ENCODE results near the gene SSPN. TPM values are rescaled to one million over a fixed set of nuclear protein-coding genes. Genes with fewer than 3 reads are reported as not detected.
A peak's percentile ranks its signal among the peaks of the same experiment; 100 is the strongest.

SSPN gene
- polyA plus RNA-seq, 1 donor: 11.5 TPM

DNA sequence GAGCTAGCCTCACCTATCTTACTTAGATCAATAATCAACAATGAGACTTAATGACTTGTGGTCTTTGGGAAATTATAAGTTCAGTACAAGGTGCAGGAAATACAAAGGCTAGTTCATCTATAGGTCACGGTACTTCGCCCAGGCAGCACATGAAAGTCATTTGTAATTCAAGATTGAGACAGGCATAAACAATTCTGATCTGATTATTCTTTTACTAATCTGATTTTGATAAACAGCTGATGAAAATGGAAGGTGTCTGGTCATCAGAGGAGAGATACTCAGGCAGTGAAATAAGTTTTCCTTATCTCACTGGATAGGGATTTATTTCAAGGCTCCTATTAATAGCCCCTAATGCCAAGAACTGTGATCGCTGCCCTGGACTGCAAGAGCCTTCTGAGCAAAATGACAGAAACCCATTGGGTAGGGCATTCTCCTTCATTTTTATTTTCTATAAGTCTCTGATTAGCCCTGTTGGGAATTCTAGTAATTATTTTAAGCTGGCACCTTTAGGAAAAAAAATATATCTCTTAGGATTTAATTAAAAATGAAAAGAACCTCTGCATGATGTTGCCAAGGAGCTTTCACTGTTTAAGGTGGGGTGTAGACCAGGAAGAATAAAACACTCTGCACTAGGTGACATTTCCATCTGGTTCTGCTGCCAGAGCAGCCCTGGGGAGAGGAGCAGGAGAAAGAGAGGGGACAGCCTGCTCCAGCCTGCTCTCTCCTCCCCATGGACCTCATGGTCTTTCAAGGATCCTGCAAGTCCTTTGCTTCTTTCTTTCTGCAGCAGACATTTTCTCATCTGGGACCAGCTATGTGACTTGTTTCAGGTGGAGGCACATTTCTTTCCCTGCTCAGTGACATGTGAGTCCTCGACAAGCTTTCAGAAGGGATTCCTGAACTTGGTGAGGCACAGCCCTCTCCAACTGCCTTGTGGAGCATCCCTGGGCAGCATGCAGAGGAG, 44.8 kb downstream of the SSPN start:
- no peaks in the 10 kb centered on the region for H3K9me3 ChIP-seq (ENCODE audit: control insufficient read depth, low read depth, low read length)
- H3K4me1 ChIP-seq (ENCODE audit: control insufficient read depth, insufficient read depth, low read length): peaks cover 21% of the 10 kb centered on the region
- H3K4me3 ChIP-seq (ENCODE audit: low read length): no peak overlapping the region
- WGBS (ENCODE audit: insufficient coverage, low lambda C conversion rate): no CpG with 5 or more reads among the region's 4 CpGs
- H3K27me3 ChIP-seq (ENCODE audit: control insufficient read depth, insufficient read depth, low read length): no peaks in the 10 kb centered on the region
- peak in 1 of 2 donors; percentile 47 for DNase-seq
- no peak overlapping the region for H3K27ac ChIP-seq (ENCODE audit: low read length)
- H3K36me3 ChIP-seq (ENCODE audit: control insufficient read depth, insufficient read depth, low read length): no peaks in the 10 kb centered on the region

DNA sequence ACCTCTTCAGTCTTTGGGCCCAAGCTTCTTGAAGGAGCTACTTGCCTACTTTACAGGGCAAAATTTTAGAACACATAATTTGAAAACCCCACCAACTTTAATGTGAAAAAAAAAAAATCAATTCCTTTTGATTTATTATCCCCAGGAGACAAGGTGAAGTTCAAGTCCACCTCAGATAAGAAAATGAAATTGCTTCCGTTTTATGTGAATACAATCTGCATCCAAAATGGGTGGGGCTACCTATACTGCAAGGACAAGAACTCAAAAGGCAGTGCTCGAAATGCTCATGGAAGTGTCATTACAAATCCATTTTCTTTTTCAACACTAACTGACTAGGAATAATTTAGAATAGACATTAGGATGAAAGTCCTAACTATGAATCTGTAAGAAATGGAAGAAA, 45.7 kb downstream of the SSPN start:
- 13% methylated on average over 1 of the region's 2 CpGs for WGBS (ENCODE audit: insufficient coverage, low lambda C conversion rate)
- Histone ChIP-seq H3K27me3 (ENCODE audit: control insufficient read depth, insufficient read depth, low read length) (no peaks in the 10 kb centered on the region), H3K36me3 (ENCODE audit: control insufficient read depth, insufficient read depth, low read length) (no peaks in the 10 kb centered on the region), H3K27ac (ENCODE audit: low read length) (no peak overlapping the region), H3K9me3 (ENCODE audit: control insufficient read depth, low read depth, low read length) (no peaks in the 10 kb centered on the region), H3K4me3 (ENCODE audit: low read length) (no peak overlapping the region), H3K4me1 (ENCODE audit: control insufficient read depth, insufficient read depth, low read length) (peaks cover 25% of the 10 kb centered on the region)
- peak in 1 of 2 donors; percentile 69 for DNase-seq

DNA sequence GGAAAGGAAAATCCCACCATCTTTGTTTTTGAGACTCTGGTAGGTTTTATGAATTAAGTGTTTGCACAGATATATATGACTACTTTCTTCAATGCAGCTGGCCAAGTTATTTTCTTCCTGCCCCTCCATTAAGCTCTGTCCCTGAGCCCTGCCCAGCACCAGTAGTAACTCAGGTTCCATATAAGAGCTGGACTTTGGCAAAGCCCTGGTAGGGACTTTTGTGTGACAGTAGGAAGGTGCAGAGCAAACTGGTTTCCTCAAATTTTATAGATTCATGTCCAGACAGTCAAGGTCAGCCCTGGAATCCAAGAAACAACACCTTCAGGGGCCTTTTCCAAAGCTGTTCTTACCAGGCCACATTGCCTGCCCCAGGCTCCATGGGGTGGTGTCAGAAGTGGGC, 47.3 kb downstream of the SSPN start:
- no peak overlapping the region for H3K4me3 ChIP-seq (ENCODE audit: low read length)
- H3K9me3 ChIP-seq (ENCODE audit: control insufficient read depth, low read depth, low read length): no peaks in the 10 kb centered on the region
- H3K27me3 ChIP-seq (ENCODE audit: control insufficient read depth, insufficient read depth, low read length): no peaks in the 10 kb centered on the region
- peaks cover 33% of the 10 kb centered on the region for H3K4me1 ChIP-seq (ENCODE audit: control insufficient read depth, insufficient read depth, low read length)
- DNase-seq: peak in 1 of 2 donors; percentile 63
- no peak overlapping the region for H3K27ac ChIP-seq (ENCODE audit: low read length)
- H3K36me3 ChIP-seq (ENCODE audit: control insufficient read depth, insufficient read depth, low read length): no peaks in the 10 kb centered on the region

DNA sequence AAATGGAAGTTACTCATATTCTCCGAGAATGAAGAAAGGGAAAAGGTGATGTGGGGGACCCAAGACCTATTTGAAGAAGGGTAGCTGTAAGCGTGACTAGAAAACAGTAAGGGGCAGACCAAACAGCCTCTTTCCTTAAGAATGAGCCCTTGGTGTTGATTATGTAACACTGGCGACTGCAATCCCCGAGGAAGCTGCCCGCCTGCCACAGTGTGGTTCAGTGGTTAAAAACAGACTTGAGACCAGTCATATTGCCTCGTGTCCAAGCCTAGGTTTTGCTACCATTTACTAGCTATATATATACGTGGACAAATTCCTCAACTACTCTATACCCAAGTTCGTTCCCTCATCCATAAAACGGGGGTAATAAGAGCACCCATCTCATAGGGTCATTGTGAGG, 49.1 kb downstream of the SSPN start:
- no peaks in the 10 kb centered on the region for H3K27me3 ChIP-seq (ENCODE audit: control insufficient read depth, insufficient read depth, low read length)
- peaks cover 31% of the 10 kb centered on the region for H3K4me1 ChIP-seq (ENCODE audit: control insufficient read depth, insufficient read depth, low read length)
- 90% methylated on average over 2 of the region's 9 CpGs for WGBS (ENCODE audit: insufficient coverage, low lambda C conversion rate)

DNA sequence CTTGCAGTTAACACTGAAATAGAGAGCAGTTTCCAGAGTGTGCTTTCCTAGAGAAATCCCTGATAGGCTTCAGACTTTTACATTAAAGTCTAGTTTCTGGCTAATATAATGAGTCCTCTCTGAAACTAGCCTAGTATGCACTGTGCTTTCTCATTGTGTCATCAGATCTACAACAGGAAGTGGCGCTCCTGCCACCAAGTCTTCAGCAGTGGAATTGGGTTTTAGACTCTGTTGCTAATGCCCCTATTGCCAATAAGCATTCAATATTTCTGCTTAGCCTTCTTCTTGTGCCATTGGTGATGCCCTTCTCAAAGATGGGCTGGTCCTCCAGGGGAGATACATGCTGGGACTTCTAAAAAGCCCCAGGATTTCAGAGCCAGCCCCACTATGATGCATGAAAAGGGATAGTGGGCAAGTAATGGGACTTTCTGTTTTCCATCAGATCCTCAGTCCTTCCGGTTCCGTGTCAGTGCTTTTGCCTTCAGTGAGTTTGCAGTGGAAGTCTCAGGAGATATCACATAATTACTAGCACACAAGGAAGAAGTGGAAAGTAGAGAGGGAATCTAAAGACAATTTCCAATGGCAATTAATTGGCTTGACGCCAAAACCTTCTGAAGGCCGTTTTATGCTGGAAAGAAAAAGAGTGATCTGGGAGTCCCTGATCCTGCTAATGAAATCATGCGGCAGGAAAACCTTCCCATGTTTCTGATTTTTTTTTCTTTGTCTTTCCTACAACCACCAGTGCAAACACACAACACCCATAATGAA, 50.0 kb downstream of the SSPN start:
- Histone ChIP-seq H3K4me3 (ENCODE audit: low read length) (no peak overlapping the region), H3K27me3 (ENCODE audit: control insufficient read depth, insufficient read depth, low read length) (no peaks in the 10 kb centered on the region), H3K27ac (ENCODE audit: low read length) (no peak overlapping the region), H3K4me1 (ENCODE audit: control insufficient read depth, insufficient read depth, low read length) (peaks cover 27% of the 10 kb centered on the region), H3K36me3 (ENCODE audit: control insufficient read depth, insufficient read depth, low read length) (no peaks in the 10 kb centered on the region), H3K9me3 (ENCODE audit: control insufficient read depth, low read depth, low read length) (no peaks in the 10 kb centered on the region)
- DNase-seq: no peak
- 50% methylated on average over 2 of the region's 6 CpGs for WGBS (ENCODE audit: insufficient coverage, low lambda C conversion rate)

More for the DNA sequence above, 49.1 kb downstream of the SSPN start:
- Histone ChIP-seq H3K4me3 (ENCODE audit: low read length) (no peak overlapping the region), H3K27ac (ENCODE audit: low read length) (no peak overlapping the region), H3K36me3 (ENCODE audit: control insufficient read depth, insufficient read depth, low read length) (no peaks in the 10 kb centered on the region), H3K9me3 (ENCODE audit: control insufficient read depth, low read depth, low read length) (no peaks in the 10 kb centered on the region)
- no peak for DNase-seq

DNA sequence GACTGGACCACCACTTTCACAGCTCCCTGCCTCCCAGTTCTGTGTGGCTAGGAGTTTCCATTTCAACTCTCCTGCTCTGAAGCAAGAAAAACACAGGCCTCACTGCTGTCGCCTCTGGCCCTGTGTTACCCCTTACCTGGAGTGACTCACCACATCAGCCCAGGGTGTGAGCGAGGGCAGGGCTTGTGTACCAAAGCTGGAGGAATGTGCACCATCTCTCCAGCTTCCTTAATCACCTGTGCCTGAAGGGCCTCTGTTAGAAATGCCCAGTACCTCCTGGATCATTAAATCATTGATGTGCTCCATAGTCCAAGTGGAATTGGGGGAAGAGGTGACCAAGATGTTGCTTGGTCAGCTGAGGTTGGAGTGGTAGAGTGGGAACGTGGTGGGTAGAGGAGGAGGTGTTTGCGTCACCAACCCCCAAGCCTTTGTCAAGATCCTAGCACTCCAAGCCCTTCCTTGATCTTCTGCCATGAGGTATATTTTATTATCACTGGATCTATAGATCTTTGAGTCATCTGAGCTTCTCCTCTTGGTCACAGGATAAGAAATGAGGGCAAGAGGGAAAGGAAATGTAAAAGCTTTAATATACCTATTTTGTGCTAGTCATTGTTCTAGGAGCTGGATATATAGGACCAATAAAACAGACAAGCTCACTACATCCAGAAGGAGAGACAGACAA, 51.3 kb downstream of the SSPN start:
- DNase-seq: peak; percentile 66 to 81
- Histone ChIP-seq H3K4me1 (ENCODE audit: control insufficient read depth, insufficient read depth, low read length) (peaks cover 19% of the 10 kb centered on the region), H3K27me3 (ENCODE audit: control insufficient read depth, insufficient read depth, low read length) (no peaks in the 10 kb centered on the region), H3K9me3 (ENCODE audit: control insufficient read depth, low read depth, low read length) (no peaks in the 10 kb centered on the region), H3K4me3 (ENCODE audit: low read length) (no peak overlapping the region), H3K36me3 (ENCODE audit: control insufficient read depth, insufficient read depth, low read length) (no peaks in the 10 kb centered on the region), H3K27ac (ENCODE audit: low read length) (no peak overlapping the region)
- WGBS (ENCODE audit: insufficient coverage, low lambda C conversion rate): no CpG with 5 or more reads among the region's 4 CpGs

DNA sequence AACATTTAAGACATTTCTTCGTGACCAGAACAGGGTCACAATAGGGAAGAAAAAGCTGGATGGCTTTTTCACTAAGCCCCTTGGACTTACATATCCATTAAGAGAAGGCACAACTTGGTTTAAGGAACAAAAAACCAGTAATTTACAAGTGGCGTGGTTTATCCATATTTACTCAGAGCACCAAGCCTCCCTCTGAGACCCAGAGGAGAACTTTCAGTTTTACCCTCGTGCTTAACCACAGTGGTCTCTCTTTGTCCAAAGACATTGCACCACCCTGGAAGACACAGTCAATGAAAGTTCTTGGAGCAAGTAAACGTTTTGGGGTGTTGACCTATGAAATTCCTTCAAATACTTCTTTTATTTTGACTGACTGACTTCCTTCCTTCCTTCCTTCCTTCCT, 52.5 kb downstream of the SSPN start:
- Histone ChIP-seq H3K4me3 (ENCODE audit: low read length) (no peak overlapping the region), H3K27ac (ENCODE audit: low read length) (no peak overlapping the region), H3K36me3 (ENCODE audit: control insufficient read depth, insufficient read depth, low read length) (no peaks in the 10 kb centered on the region), H3K9me3 (ENCODE audit: control insufficient read depth, low read depth, low read length) (no peaks in the 10 kb centered on the region), H3K4me1 (ENCODE audit: control insufficient read depth, insufficient read depth, low read length) (peaks cover 12% of the 10 kb centered on the region), H3K27me3 (ENCODE audit: control insufficient read depth, insufficient read depth, low read length) (no peaks in the 10 kb centered on the region)
- WGBS (ENCODE audit: insufficient coverage, low lambda C conversion rate): 90% methylated on average over 2 of the region's 4 CpGs
- DNase-seq: no peak

DNA sequence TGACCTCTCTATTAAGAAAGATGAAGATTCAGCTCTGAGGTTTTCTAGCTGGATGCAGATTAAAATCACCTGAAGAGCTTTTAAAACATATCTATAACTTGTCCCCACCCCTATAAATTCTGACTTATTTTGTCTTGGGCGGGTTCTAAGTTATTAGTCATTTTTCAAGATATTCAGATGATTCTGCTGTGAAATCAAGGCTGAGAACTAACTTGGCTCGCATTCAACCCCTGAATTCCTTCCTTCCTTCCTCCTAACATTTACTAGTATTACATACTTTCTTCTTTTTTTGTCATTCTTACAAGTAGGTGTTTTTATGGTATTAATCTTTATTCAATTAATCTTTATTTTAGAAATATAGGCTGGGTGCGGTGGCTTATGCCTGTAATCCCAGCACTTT, 55.4 kb downstream of the SSPN start:
- Histone ChIP-seq H3K27me3 (ENCODE audit: control insufficient read depth, insufficient read depth, low read length) (no peaks in the 10 kb centered on the region), H3K36me3 (ENCODE audit: control insufficient read depth, insufficient read depth, low read length) (no peaks in the 10 kb centered on the region), H3K4me3 (ENCODE audit: low read length) (no peak overlapping the region), H3K4me1 (ENCODE audit: control insufficient read depth, insufficient read depth, low read length) (peaks cover 10% of the 10 kb centered on the region), H3K9me3 (ENCODE audit: control insufficient read depth, low read depth, low read length) (no peaks in the 10 kb centered on the region), H3K27ac (ENCODE audit: low read length) (no peak overlapping the region)
- 83% methylated on average over 1 of the region's 3 CpGs for WGBS (ENCODE audit: insufficient coverage, low lambda C conversion rate)
- DNase-seq: no peak

DNA sequence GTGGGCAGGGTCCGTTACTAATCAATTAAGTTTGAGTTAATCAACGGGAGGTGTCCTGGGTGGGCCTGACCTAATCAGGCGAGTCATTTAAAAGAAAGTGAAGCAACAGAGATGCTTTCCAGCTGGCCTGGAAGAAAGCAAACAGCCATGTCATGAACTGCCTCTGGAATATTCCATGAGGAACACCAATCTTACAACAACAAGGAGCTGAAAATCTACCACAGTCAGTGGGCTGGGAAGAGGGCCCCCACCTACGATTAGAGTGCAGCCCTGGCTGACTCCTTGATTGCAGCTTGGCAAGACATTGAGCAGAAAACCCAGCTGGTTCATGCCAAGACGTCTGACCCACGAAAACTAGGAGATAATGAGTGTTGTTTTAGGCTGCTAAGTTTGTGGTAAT, 56.2 kb downstream of the SSPN start:
- no peak for DNase-seq
- H3K9me3 ChIP-seq (ENCODE audit: control insufficient read depth, low read depth, low read length): peaks cover 5% of the 10 kb centered on the region
- no peak overlapping the region for H3K27ac ChIP-seq (ENCODE audit: low read length)
- no CpG with 5 or more reads among the region's 6 CpGs for WGBS (ENCODE audit: insufficient coverage, low lambda C conversion rate)
- H3K4me1 ChIP-seq (ENCODE audit: control insufficient read depth, insufficient read depth, low read length): peaks cover 2% of the 10 kb centered on the region
- H3K36me3 ChIP-seq (ENCODE audit: control insufficient read depth, insufficient read depth, low read length): no peaks in the 10 kb centered on the region
- no peaks in the 10 kb centered on the region for H3K27me3 ChIP-seq (ENCODE audit: control insufficient read depth, insufficient read depth, low read length)
- H3K4me3 ChIP-seq (ENCODE audit: low read length): no peak overlapping the region

DNA sequence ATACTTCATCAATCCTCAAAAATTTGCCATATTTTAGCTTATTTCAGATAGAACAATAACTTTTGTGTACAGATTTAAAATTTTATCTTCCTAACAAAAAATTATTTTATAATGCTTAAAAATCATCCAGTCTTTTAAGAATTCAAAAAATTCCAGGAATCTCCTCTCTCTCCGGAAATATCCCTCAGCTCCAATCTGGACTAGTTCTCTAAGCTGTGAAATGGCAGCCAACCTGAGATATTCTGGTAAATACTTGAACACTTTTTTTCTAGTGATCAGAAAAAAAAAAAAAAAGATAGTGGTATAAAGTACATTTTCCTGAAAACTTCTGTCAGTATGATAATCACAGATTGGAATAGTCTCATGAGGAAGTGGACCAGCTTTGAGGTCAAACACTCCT, 57.6 kb downstream of the SSPN start:
- H3K27ac ChIP-seq (ENCODE audit: low read length): no peak overlapping the region
- no peak for DNase-seq
- no peak overlapping the region for H3K4me3 ChIP-seq (ENCODE audit: low read length)
- H3K27me3 ChIP-seq (ENCODE audit: control insufficient read depth, insufficient read depth, low read length): no peaks in the 10 kb centered on the region
- no peaks in the 10 kb centered on the region for H3K36me3 ChIP-seq (ENCODE audit: control insufficient read depth, insufficient read depth, low read length)
- WGBS (ENCODE audit: insufficient coverage, low lambda C conversion rate): no CpG with 5 or more reads among the region's 1 CpG
- peaks cover 10% of the 10 kb centered on the region for H3K9me3 ChIP-seq (ENCODE audit: control insufficient read depth, low read depth, low read length)
- no peaks in the 10 kb centered on the region for H3K4me1 ChIP-seq (ENCODE audit: control insufficient read depth, insufficient read depth, low read length)

Measured in large intestine (tissue), 3 donors.